Neural cell (in vitro differentiated cells): ENCODE measurements around the gene IL20RB. TPM values are rescaled to one million over a fixed set of nuclear protein-coding genes. Genes with fewer than 3 reads are reported as not detected.

Experiments used
- H2AFZ ChIP-seq: fragments of 200-600, 300-800 bp; sonication (generic), shearing (Covaris generic); 2 replicates; pipeline ENCODE4 v1.6.0; 2014; ENCODE audit warnings: low read depth, mild to moderate bottlenecking, antibody characterized with exemption, low read length, moderate library complexity
- H3F3A ChIP-seq: fragments of 200-600 bp; shearing (Covaris generic); 2 replicates; pipeline ENCODE4 v1.6.1; 2016; ENCODE audit warnings: mild to moderate bottlenecking, moderate library complexity, mixed read lengths, antibody characterized with exemption, low read length; ENCODE audit not compliant: insufficient read depth, poor library complexity, severe bottlenecking
- H3K27ac ChIP-seq: fragments of 200-600, 300-800 bp; sonication (generic), shearing (Covaris generic); 2 replicates; pipeline ENCODE4 v1.5.1; 2014; ENCODE audit warnings: mild to moderate bottlenecking, low read length, moderate library complexity
- H3K27me3 ChIP-seq: fragments of 300-800, 200-600 bp; sonication (generic), shearing (Covaris generic); 2 replicates; pipeline ENCODE4 v1.6.0; 2014; ENCODE audit warnings: mild to moderate bottlenecking, low read depth, low read length, moderate library complexity; ENCODE audit not compliant: insufficient read depth
- H3K36me3 ChIP-seq: fragments of 300-800, 200-600 bp; sonication (generic), shearing (Covaris generic); 2 replicates; pipeline ENCODE4 v1.5.1; 2014; ENCODE audit warnings: mild to moderate bottlenecking, antibody characterized with exemption, low read length, moderate library complexity; ENCODE audit not compliant: insufficient read depth
- H3K4me2 ChIP-seq: fragments of 300-800, 200-600 bp; sonication (generic), shearing (Covaris generic); 2 replicates; pipeline ENCODE4 v1.6.0; 2014; ENCODE audit warnings: mild to moderate bottlenecking, low read length
- H3K4me3 ChIP-seq: fragments of 300-800, 200-600 bp; sonication (generic), shearing (Covaris generic); 2 replicates; pipeline ENCODE4 v1.5.1; 2014; ENCODE audit warnings: mild to moderate bottlenecking, low read length, moderate library complexity
- H3K79me2 ChIP-seq: fragments of 200-600 bp; shearing (Covaris generic); replicated peaks from 2 replicates; pipeline ENCODE4 v1.6.0; 2014; ENCODE audit warnings: mild to moderate bottlenecking, low read length, moderate library complexity; ENCODE audit not compliant: insufficient read depth
- H3K9ac ChIP-seq: fragments of 300-800, 200-600 bp; sonication (generic), shearing (Covaris generic); 2 replicates; pipeline ENCODE4 v1.6.1; 2016; ENCODE audit warnings: mild to moderate bottlenecking, low read length, mixed read lengths
- H3K9me2 ChIP-seq: fragments of 200-600 bp; shearing (Covaris generic); 2 replicates; pipeline ENCODE4 v1.6.1; 2016; ENCODE audit warnings: mild to moderate bottlenecking, low read length, mixed read lengths; ENCODE audit not compliant: insufficient read depth
- H3K9me3 ChIP-seq: fragments of 200-600, 300-800 bp; sonication (generic), shearing (Covaris generic); 2 replicates; pipeline ENCODE4 v1.6.1; 2016; ENCODE audit warnings: mild to moderate bottlenecking, mixed run types, low read length, moderate library complexity, mixed read lengths
- H4K20me1 ChIP-seq: fragments of 200-600 bp; shearing (Covaris generic); 2 replicates; pipeline ENCODE4 v1.6.1; 2016; ENCODE audit warnings: mild to moderate bottlenecking, mixed run types; ENCODE audit not compliant: insufficient read depth
- CTCF ChIP-seq: fragments of 450-650 bp; IDR thresholded peaks from 2 replicates; pipeline ENCODE4 v1.5.1; 2014; ENCODE audit warnings: antibody characterized with exemption, mild to moderate bottlenecking, moderate library complexity; ENCODE audit not compliant: poor library complexity, severe bottlenecking
- EP300 ChIP-seq: fragments of 450-650 bp; conservative IDR thresholded peaks from 2 replicates; pipeline ENCODE4 v1.6.1; 2014; ENCODE audit warnings: antibody characterized with exemption, mild to moderate bottlenecking, moderate library complexity; ENCODE audit not compliant: poor library complexity, severe bottlenecking
- EZH2 ChIP-seq: fragments of 200-600, 300-800 bp; shearing (Covaris generic), sonication (generic); IDR thresholded peaks from 2 replicates; pipeline ENCODE4 v1.6.1; 2014; ENCODE audit warnings: antibody characterized with exemption, low read length, borderline replicate concordance, mild to moderate bottlenecking; ENCODE audit not compliant: insufficient read depth, poor library complexity, severe bottlenecking
- MXI1 ChIP-seq: fragments of 450-650 bp; conservative IDR thresholded peaks from 2 replicates; pipeline ENCODE4 v1.6.1; 2014; ENCODE audit warnings: antibody characterized with exemption, mild to moderate bottlenecking; ENCODE audit not compliant: poor library complexity, severe bottlenecking
- POLR2AphosphoS5 ChIP-seq: IDR thresholded peaks from 2 replicates; pipeline ENCODE4 v1.6.1; 2012
- RAD21 ChIP-seq: fragments of 450-650 bp; conservative IDR thresholded peaks from 2 replicates; pipeline ENCODE4 v1.6.1; 2014; ENCODE audit warnings: antibody characterized with exemption, mild to moderate bottlenecking, moderate library complexity
- REST ChIP-seq: IDR thresholded peaks from 2 replicates; pipeline ENCODE4 v1.6.1; 2012; ENCODE audit warnings: borderline replicate concordance
- SMC3 ChIP-seq: fragments of 450-650 bp; conservative IDR thresholded peaks from 2 replicates; pipeline ENCODE4 v1.6.1; 2014; ENCODE audit warnings: antibody characterized with exemption, mild to moderate bottlenecking, moderate library complexity; ENCODE audit not compliant: poor library complexity
- TAF1 ChIP-seq: IDR thresholded peaks from 2 replicates; pipeline ENCODE4 v1.6.1; 2012; ENCODE audit warnings: low read depth
- polyA plus RNA-seq: library from polyadenylated mRNA; depleted of rRNA; stranded (reverse); fragments of >200 nt; gene quantifications from 2 replicates; pipeline ENCODE4 v1.2.3, GENCODE V29; 2014

Gene IL20RB
- polyA plus RNA-seq, 1 donor from 2014 or later: 3.0 TPM

- H3K9me2 ChIP-seq: no peaks in the 10 kb centered on the region
- no peak overlapping the region for H3K9ac ChIP-seq
- no peaks in the 10 kb centered on the region for H3K27me3 ChIP-seq
- H3K36me3 ChIP-seq: no peaks in the 10 kb centered on the region
- no peak overlapping the region for H2AFZ ChIP-seq
- no peak overlapping the region for H3K4me2 ChIP-seq
- H3K9me3 ChIP-seq: no peaks in the 10 kb centered on the region
- H3K27ac ChIP-seq: no peak overlapping the region
- H4K20me1 ChIP-seq: no peaks in the 10 kb centered on the region
- H3K4me3 ChIP-seq: no peak overlapping the region
- no peaks in the 10 kb centered on the region for H3K79me2 ChIP-seq
- H3F3A ChIP-seq: no peaks in the 10 kb centered on the region
- TF ChIP-seq RAD21 (no peak), MXI1 (no peak), SMC3 (no peak), TAF1 (no peak), EZH2 (no peak), REST (no peak), POLR2AphosphoS5 (no peak), EP300 (no peak), CTCF (no peak)
These were observed 50.3 kb downstream of the IL20RB start for GRCh38 chr3:137008131-137008530.

GRCh38 chr3:137008976-137009375 is 51.2 kb downstream of the IL20RB start:
- Histone ChIP-seq H3K4me3 (no peak overlapping the region), H3K27ac (no peak overlapping the region), H2AFZ (no peak overlapping the region), H3K9me3 (no peaks in the 10 kb centered on the region), H3K27me3 (no peaks in the 10 kb centered on the region), H3K79me2 (no peaks in the 10 kb centered on the region), H3K4me2 (no peak overlapping the region), H3F3A (no peaks in the 10 kb centered on the region), H3K9ac (no peak overlapping the region), H3K9me2 (no peaks in the 10 kb centered on the region), H3K36me3 (no peaks in the 10 kb centered on the region), H4K20me1 (no peaks in the 10 kb centered on the region)
- TF ChIP-seq EZH2 (no peak), REST (no peak), EP300 (no peak)
